OCI-M2 (cell line): ENCODE results near the gene REPIN1.
A peak's percentile ranks its signal among the peaks of the same experiment; 100 is the strongest.
"Not testable (repeated sequence)": the region's sequence is repeated elsewhere in the genome, so short reads cannot be mapped to it uniquely, and the experiment has no call there.

ENCODE experiments used
- DNase-seq: peaks from one replicate; lab custom pipeline; 2025; ENCODE audit not compliant: unreplicated experiment; lab: John Stamatoyannopoulos, UW

Gene REPIN1

GRCh38 chr7:150374472-150374871 is 5.8 kb downstream of the REPIN1 start:
- DNase-seq = no peak

- no peak for DNase-seq
These were observed 7.3 kb downstream of the REPIN1 start for GRCh38 chr7:150375662-150376521.

GRCh38 chr7:150376560-150376959 is 7.9 kb downstream of the REPIN1 start:
- no peak for DNase-seq

DNA sequence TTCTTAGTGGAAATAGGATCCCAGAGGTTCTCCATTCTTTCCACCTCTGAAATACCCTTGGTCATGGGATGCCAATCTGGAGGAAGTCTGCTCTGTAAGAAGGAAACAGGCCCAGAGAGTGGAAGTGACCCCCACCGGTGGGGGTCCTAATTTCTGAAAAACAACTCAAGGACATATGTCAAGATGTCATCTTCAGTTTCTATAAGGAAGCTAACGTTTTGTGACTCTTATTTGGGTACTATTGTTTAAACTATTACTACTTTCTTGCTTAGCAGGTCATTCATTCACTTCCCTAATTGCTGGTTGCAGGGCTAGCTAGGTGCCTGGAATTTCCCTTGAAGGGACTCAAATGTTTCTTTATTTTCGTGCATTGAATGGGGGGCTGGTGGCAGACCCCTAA is 8.6 kb downstream of the REPIN1 start:
- DNase-seq = no peak

GRCh38 chr7:150377635-150378034 is 9.0 kb downstream of the REPIN1 start:
- no peak for DNase-seq

DNA sequence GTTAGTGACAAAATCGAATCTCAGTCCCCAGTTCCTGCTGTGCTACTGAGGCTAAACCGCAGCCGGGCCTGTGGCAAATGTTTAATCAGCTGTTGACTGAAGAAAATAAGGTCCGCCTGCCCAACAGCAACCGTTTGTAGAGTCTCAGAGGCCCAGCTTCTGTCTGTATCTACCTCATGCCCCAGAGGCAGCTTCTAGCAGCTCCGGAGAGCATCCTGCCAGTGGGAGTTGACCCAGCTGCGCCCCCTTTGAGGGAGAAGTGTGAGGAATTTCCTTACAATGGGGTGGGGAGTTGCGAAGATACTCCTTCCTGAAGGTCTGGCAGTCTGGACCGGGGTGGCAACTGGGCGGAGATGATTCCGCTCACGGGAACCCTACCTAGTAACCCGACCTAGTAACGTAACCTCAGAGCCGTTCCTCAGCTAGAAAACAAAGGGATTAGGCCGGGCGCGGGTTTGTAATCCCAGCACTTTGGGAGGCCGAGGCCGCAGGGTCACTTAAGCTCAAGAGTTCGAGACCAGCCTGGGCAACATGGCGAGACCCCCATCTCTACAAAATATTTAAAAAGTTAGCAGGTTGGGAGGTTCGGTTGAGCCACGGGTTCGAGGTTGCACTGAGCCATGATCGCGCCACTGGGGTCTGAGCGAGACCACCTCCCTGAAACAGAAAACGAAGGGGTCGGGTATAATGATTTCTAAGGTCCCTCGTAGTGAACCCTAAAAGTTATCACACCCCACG is 9.7 kb downstream of the REPIN1 start:
- peak; percentile 64 for DNase-seq

GRCh38 chr7:150378853-150379440 is 10.3 kb downstream of the REPIN1 start, which contains the start of gene ZNF775:
Gene ZNF775 (plus strand): TSS chr7:150379330. CDS start chr7:150388471, 9,141 bp downstream.
- peak; percentile 92 for DNase-seq

GRCh38 chr7:150379441-150380379 is 11.1 kb downstream of the REPIN1 start:
- no peak for DNase-seq

- DNase-seq = no peak
These were observed 11.8 kb downstream of the REPIN1 start for GRCh38 chr7:150380463-150380862.

GRCh38 chr7:150381096-150381495 is 12.5 kb downstream of the REPIN1 start:
- DNase-seq = no peak

- no peak for DNase-seq
These were observed 13.1 kb downstream of the REPIN1 start for GRCh38 chr7:150381785-150382122.

DNA sequence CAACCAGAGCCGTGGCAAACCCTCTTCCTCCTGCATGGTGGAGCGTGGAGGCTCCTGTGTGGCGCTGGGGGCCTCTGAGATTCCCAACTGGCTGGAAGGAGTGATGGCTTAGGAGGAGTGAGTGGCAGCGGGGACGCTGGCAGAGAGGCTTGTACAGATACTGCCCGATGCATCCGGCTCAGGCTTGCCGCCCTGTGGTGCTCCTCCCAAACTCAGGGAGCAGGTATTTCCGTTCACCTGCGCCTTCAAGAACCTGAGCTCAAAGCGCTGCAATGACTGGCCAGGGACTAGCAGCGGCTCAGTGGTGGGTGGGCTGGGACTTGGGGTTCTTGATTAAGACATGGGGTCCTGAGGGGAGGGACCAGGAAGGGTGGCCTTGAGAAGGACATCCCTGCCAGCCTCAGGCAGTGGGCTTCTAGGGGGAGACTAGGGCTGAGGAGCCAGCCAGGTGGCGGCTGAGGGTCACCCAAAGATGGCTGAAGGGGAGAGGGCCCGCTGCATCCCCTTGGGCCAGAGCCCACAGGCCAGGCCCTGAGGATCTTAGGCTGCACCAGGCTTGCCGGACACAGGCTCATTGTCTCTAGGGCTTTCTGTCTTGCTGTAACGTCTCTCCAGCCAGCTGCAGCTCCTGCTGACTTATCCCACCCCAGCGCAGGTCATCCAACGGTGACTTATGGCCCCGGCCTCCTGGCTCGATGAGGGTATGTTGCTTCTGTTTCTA is 13.7 kb downstream of the REPIN1 start:
- no peak for DNase-seq

DNA sequence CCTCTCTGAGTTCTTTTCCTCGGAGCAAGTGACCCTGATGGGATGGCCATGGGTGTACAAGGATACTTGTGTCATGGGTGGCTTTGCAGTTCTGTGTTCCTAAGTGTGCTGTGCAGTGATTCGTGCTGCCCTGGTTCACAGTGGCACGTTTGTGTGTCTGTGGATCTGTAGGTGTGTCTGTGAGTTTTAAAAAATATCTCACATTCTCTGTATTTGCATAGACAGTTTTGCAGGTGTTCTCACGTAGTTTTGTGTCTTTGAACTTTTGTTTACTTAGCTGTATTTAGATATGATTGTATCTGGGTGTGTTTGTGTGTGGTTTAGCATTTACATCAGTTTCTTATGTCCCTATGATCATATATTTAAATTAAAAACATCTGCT is 14.2 kb downstream of the REPIN1 start:
- no peak for DNase-seq

GRCh38 chr7:150383710-150384397 is 15.2 kb downstream of the REPIN1 start:
- no peak for DNase-seq

GRCh38 chr7:150384406-150385301 is 16.0 kb downstream of the REPIN1 start:
- no peak for DNase-seq

DNA sequence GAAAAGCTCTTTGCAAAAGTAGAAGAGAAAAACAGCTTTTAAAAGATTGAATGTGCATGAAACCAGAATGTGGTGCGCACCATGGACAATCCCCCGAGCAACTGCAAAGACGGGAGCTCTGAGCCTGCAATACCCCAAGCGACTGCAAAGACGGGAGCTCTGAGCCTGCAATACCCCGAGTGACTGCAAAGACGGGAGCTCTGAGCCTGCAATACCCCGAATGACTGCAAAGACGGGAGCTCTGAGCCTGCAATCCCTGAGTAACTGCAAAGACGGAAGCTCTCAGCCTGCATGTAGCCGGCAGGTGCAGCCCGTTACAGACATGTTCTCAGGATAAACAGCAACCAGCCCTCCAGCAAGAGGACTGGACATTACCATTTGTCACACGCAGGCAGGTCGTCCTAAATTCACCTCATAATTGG is 16.7 kb downstream of the REPIN1 start:
- DNase-seq = no peak

DNA sequence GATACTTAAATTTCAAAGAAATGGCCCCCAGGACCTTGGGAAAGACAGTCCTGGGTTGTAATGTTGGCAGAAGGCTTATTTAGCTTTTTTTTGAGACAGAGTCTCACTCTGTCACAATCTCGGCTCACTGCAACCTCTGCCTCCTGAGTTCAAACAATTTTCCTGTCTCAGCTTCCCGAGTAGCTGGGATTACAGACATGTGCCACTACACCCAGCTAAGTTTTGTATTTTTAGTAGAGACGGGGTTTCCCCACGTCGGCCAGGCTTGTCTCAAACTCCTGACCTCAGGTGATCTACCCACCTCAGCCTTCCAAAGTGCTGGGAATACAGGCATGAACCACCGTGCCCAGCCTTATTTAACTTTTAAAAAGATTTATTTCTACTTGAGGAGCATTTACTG is 17.3 kb downstream of the REPIN1 start:
- DNase-seq = not testable (repeated sequence)

DNA sequence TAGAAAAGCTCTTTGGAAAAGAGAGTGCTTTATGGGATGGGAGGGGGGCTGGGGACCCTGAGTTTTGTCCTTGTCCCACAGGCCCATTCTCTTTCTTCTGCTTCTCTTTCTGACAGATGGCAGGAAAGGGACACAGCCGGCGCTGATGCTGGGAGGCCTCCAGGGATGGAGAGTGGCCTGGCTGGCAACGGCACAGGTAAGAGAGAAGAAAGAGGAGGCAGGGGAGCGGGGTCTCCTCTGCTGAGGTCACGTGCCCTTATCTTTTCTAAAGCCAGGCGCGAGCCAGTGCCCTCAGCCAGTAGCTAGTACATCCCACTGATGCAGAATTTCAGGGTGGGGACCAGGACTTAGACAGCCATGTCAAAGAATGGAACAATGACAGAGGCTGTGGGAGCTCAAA is 19.7 kb downstream of the REPIN1 start:
- no peak for DNase-seq
